ENCODE data around the gene KRT76. TPM values are rescaled to one million over a fixed set of nuclear protein-coding genes. Genes with fewer than 3 reads are reported as not detected.

KRT76 gene
- total and polyA plus RNA-seq, 2 donors (not counting 1 experiment from before 2014, with no cell fraction given) = not detected

GRCh38 chr12:52788192-52788875 is 11.2 kb upstream of the KRT76 start:
- intact Hi-C loops (cut with micrococcal nuclease) = no loop called here
- ATAC-seq (ENCODE audit: low read depth) = no peak
- ChIA-PET CTCF (no interaction called here), POLR2A (no interaction called here)
- Histone ChIP-seq H2AFZ (ENCODE audit: insufficient read depth, low read depth, low read length, poor library complexity, severe bottlenecking) (no peak overlapping the region), H3K27me3 (replicated peaks in 1 of 4; ENCODE audit: control extremely low read depth in 1 of 4, control insufficient read depth in 3 of 4, insufficient read depth in 4 of 4, low read length in 3 of 4) (peaks cover 0 to 13% (median 5%) of the 10 kb centered on the region in 4 experiments), H3K9me3 (ENCODE audit: control extremely low read depth in 1 of 3, control insufficient read depth in 2 of 3, insufficient read depth in 1 of 3, low read length in 2 of 3) (peaks cover 0 to 5% (median 0%) of the 10 kb centered on the region in 3 donors), H3K9ac (ENCODE audit: low read length) (no peak overlapping the region), H3K4me3 (ENCODE audit: control extremely low read depth in 1 of 5, extremely low read depth in 1 of 5, insufficient read depth in 1 of 5, low read depth in 2 of 5, low read length in 4 of 5) (no peak overlapping the region), H3K4me1 (ENCODE audit: control insufficient read depth in 2 of 2, insufficient read depth in 2 of 2, low read length in 2 of 2) (no peaks in the 10 kb centered on the region), H3K36me3 (replicated peaks in 1 of 2; ENCODE audit: control extremely low read depth in 1 of 2, control insufficient read depth in 1 of 2, extremely low read depth in 1 of 2, insufficient read depth in 2 of 2, low read length in 1 of 2) (no peaks in the 10 kb centered on the region), H4K20me1 (ENCODE audit: control insufficient read depth, insufficient read depth, low read length, poor library complexity, severe bottlenecking) (no peaks in the 10 kb centered on the region), H3K27ac (ENCODE audit: low read length in 2 of 2) (no peak overlapping the region), H3K4me2 (replicated peaks; ENCODE audit: low read depth, low read length, poor library complexity, severe bottlenecking) (no peak overlapping the region), H3K79me2 (ENCODE audit: control insufficient read depth, insufficient read depth, low read length) (no peaks in the 10 kb centered on the region)
- no peak overlapping the region for H3K27ac Mint-ChIP-seq
- TF ChIP-seq CTCF (IDR thresholded peaks at IDR 0.05) (no peak), EZH2 (IDR thresholded peaks at IDR 0.05; ENCODE audit: borderline replicate concordance, insufficient read depth, low read depth, low read length, poor library complexity, severe bottlenecking) (no peak)
- no peak overlapping the region for H3K4me3 Mint-ChIP-seq
- WGBS (ENCODE audit: insufficient coverage) = 67% methylated on average over 1 of the region's 6 CpGs
- DNase-seq = no peak
- H3K4me1 Mint-ChIP-seq = no peaks in the 10 kb centered on the region
- peaks cover 2% of the 10 kb centered on the region for H3K9me3 Mint-ChIP-seq (ENCODE audit: insufficient read depth)
- H3K27me3 Mint-ChIP-seq = peaks cover 47% of the 10 kb centered on the region

- H3K4me2 ChIP-seq (replicated peaks; ENCODE audit: low read depth, low read length, poor library complexity, severe bottlenecking) = no peak overlapping the region
- H3K9me3 Mint-ChIP-seq (ENCODE audit: insufficient read depth) = peaks cover 2% of the 10 kb centered on the region
- H3K9ac ChIP-seq (ENCODE audit: low read length) = no peak overlapping the region
- no peaks in the 10 kb centered on the region for H3K4me1 Mint-ChIP-seq
- H3K27ac Mint-ChIP-seq = no peak overlapping the region
- WGBS (ENCODE audit: insufficient coverage) = 78% methylated on average over 6 of the region's 6 CpGs
- no peaks in the 10 kb centered on the region for H3K4me1 ChIP-seq (ENCODE audit: control insufficient read depth in 2 of 2, insufficient read depth in 2 of 2, low read length in 2 of 2)
- H3K9me3 ChIP-seq (ENCODE audit: control extremely low read depth in 1 of 3, control insufficient read depth in 2 of 3, insufficient read depth in 1 of 3, low read length in 2 of 3) = peaks cover 0 to 5% (median 0%) of the 10 kb centered on the region in 3 donors
- no peak for TF ChIP-seq CTCF (IDR thresholded peaks at IDR 0.05)
- TF ChIP-seq EZH2 (IDR thresholded peaks at IDR 0.05; ENCODE audit: borderline replicate concordance, insufficient read depth, low read depth, low read length, poor library complexity, severe bottlenecking) = no peak
- intact Hi-C loops (cut with micrococcal nuclease) = no loop called here
- H3K79me2 ChIP-seq (ENCODE audit: control insufficient read depth, insufficient read depth, low read length) = no peaks in the 10 kb centered on the region
- no peak overlapping the region for H2AFZ ChIP-seq (ENCODE audit: insufficient read depth, low read depth, low read length, poor library complexity, severe bottlenecking)
- DNase-seq (no peak), ATAC-seq (ENCODE audit: low read depth) (no peak)
- peaks cover 48% of the 10 kb centered on the region for H3K27me3 Mint-ChIP-seq
- no peaks in the 10 kb centered on the region for H4K20me1 ChIP-seq (ENCODE audit: control insufficient read depth, insufficient read depth, low read length, poor library complexity, severe bottlenecking)
- ChIA-PET POLR2A (no interaction called here), CTCF (no interaction called here)
- H3K4me3 Mint-ChIP-seq = no peak overlapping the region
- no peaks in the 10 kb centered on the region for H3K36me3 ChIP-seq (replicated peaks in 1 of 2; ENCODE audit: control extremely low read depth in 1 of 2, control insufficient read depth in 1 of 2, extremely low read depth in 1 of 2, insufficient read depth in 2 of 2, low read length in 1 of 2)
- no peak overlapping the region for H3K4me3 ChIP-seq (ENCODE audit: control extremely low read depth in 1 of 5, extremely low read depth in 1 of 5, insufficient read depth in 1 of 5, low read depth in 2 of 5, low read length in 4 of 5)
- no peak overlapping the region for H3K27ac ChIP-seq (ENCODE audit: low read length in 2 of 2)
- peaks cover 0 to 13% (median 5%) of the 10 kb centered on the region in 4 experiments for H3K27me3 ChIP-seq (replicated peaks in 1 of 4; ENCODE audit: control extremely low read depth in 1 of 4, control insufficient read depth in 3 of 4, insufficient read depth in 4 of 4, low read length in 3 of 4)
Observed at GRCh38 chr12:52787324-52788191, 10.4 kb upstream of the KRT76 start.
